Ovary (tissue), 3 donors: ENCODE results near the gene PTPN18.

Experiments
- POLR2A ChIP-seq: fragments of 450-650 bp; IDR thresholded peaks from one replicate; pipeline ENCODE4 v1.6.1; 2017; ENCODE audit warnings: antibody characterized with exemption, mild to moderate bottlenecking, moderate library complexity
- TF ChIP-seq, protein P1 (sequence below), 3 donors: fragments of 450-650 bp in 2 of 3; fragments of 200-600 bp in 1 of 3; IDR thresholded peaks; one replicate each; pipeline versions ENCODE4 v1.5.1 to v1.8.0; 2016 to 2022; ENCODE audit warnings: antibody characterized with exemption in 3 of 3, mild to moderate bottlenecking in 1 of 3
- donor health status: DM: no; HTN: no; CAD: no.

DNA sequence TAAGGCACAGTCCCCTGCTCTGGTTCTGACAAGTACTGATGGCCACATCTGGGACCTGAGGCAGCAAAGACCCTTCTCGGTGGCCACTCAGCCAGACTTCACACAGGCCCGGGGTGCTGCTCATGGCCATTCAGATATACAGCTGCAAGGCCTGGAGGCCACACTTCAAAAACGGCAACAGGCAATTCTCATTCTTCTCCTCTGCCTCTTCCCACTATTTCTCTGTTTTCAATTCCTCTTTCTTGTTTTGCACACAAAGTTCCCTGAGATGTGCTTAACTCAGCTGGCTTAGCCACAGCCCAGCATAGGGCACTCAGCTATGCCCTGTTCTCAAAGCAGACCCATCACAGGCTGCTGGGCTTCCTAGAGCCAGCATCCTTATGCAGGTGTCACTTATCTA is 29.9 kb downstream of the PTPN18 start:
- TF ChIP-seq POLR2A, result no peak
- TF ChIP-seq, protein P1, sequence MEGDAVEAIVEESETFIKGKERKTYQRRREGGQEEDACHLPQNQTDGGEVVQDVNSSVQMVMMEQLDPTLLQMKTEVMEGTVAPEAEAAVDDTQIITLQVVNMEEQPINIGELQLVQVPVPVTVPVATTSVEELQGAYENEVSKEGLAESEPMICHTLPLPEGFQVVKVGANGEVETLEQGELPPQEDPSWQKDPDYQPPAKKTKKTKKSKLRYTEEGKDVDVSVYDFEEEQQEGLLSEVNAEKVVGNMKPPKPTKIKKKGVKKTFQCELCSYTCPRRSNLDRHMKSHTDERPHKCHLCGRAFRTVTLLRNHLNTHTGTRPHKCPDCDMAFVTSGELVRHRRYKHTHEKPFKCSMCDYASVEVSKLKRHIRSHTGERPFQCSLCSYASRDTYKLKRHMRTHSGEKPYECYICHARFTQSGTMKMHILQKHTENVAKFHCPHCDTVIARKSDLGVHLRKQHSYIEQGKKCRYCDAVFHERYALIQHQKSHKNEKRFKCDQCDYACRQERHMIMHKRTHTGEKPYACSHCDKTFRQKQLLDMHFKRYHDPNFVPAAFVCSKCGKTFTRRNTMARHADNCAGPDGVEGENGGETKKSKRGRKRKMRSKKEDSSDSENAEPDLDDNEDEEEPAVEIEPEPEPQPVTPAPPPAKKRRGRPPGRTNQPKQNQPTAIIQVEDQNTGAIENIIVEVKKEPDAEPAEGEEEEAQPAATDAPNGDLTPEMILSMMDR (IDR thresholded peaks at IDR 0.05), result no peak
